Stimulated activated CD8-positive, alpha-beta memory T cell treated with anti-CD3 and anti-CD28 coated beads, Interleukin-15, amount 100 ng/mL, for 1 hour (primary cell): ENCODE measurements around the gene SLC39A1.
A peak's percentile ranks its signal among the peaks of the same experiment; 100 is the strongest.
"Not testable (repeated sequence)": the region's sequence is repeated elsewhere in the genome, so short reads cannot be mapped to it uniquely, and the experiment has no call there.

ENCODE experiments used
- DNase-seq: peaks from one replicate; pipeline ENCODE4 v3.0.0-alpha.2; 2020; ENCODE audit warnings: low read depth

SLC39A1 gene

DNA sequence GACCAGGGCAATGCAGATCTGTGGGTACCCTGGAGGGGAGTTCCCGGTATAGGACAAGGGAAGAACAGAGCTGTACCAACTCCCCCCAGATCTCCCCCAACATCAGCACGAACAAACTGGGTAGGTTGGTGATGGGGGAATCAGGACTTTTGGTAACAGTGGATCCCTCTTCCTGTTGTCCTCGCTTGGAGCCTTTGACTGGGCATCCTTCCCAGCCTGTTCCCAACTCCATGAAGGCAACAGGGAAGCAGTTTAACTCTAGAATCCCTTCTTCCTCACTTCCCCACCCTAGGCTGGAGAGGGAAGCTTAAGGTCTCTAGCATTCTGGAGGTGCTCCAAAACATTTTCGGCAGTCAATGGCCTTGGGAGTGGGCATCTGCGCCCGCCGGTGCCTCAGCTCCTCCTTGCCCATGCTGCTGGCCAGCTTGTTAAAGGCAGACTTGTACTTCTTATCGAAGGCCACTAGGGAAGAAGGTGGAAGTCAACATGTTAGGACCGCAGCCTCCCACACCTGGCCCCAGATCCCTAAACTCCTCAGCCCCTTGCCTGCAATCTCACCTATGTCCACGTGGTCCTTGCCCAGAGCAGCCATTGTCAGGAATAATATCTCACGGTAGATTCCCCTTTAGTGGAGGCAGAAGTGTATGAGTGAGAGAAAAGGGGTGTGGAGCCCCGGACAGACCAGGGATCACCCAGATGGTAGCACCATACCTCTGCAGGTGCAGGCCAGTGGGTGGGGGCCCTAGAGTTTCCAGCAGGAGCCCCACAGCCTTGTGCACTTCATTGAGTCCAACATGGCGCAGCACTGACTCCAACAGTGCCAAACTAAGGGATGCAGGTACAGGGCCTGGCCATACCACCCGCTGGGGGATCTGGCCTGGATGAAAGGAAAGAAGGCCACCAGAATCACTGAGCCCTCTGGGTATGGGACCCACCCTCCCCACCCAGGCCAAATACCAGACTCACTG is 33.1 kb downstream of the SLC39A1 start:
- no peak for DNase-seq

DNA sequence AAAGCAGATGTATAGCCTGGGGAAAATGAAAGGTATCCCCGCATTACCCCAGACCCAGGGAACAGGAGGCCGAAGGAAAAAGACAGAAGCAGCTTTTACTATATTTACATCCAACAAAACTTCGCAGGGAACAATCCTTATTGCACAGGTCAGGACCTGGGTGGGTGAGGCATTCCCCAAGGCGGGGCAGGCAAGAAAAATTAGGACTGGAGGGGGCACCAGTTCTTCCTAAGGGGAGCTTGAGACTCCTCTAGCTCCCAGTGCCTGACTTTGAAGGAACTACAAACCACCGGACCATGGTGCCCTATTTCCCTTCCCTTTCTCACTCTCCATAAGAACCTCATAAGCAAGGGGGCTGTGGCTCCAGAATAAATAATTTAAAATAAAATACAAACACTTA is 33.9 kb downstream of the SLC39A1 start:
- no peak for DNase-seq

DNA sequence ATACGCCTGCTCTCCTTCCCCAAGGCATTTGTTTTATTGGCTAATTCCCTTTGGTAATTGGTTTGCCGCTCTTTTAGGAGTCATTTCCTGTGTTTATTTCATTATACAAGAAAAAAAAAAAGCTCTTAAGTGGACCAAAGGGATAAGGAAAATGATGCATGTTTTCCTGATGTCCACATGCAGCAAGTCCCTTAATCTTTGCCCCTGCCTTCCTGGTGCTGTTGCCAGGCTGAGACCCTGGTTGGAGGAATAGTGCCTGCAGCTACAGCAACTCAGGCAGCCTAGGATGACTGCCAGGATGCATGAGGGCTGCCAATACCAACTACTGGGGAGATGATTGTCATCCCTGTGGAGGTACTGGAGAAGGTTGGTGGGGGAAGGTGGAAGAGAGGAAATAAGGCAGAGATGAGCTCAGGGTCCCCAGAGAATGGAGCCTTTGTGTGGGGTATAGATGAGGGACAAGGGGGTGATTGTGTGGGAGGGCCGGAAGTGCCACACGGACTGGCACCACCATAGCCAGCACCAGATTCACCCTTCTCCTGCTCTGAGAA is 34.5 kb downstream of the SLC39A1 start:
- no peak for DNase-seq

DNA sequence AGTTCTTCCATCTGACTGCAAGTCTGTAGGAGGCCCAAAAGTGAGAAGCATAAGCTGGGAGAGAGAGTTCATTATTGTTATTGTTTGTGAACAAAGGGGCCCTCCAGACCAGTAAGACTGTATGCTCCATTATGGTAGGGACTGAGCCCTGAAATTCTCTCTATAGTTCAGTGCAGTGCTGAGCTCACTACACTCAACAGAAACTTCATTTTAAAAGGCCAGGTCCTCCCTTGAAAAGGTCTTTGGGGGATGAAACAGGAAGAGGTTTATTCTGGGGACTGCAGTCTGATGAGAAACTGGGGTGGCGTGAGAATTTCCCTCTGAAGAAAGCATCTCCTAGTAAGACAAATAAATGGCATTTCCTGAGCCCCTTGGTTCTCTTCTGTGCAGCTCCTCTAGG is 35.1 kb downstream of the SLC39A1 start:
- no peak for DNase-seq

DNA sequence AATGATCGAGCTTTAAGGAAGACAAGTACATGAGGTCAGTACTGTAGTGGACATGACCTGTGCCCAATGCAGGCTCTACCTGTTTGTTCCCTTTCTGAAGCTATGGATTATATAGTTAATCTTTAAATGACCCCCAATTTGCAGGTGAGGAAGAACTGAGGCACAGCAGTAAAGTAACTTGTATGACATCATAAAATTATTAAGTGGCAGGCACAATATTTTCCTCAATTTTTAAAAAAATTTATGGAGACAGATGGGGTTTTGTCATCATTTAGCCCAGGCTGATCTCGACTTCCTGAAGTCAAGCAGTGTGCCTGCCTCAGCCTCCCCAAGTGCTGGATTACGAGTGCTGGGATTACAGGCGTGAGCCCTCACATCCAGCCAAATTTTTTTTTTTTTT is 36.9 kb downstream of the SLC39A1 start:
- DNase-seq, result no peak

DNA sequence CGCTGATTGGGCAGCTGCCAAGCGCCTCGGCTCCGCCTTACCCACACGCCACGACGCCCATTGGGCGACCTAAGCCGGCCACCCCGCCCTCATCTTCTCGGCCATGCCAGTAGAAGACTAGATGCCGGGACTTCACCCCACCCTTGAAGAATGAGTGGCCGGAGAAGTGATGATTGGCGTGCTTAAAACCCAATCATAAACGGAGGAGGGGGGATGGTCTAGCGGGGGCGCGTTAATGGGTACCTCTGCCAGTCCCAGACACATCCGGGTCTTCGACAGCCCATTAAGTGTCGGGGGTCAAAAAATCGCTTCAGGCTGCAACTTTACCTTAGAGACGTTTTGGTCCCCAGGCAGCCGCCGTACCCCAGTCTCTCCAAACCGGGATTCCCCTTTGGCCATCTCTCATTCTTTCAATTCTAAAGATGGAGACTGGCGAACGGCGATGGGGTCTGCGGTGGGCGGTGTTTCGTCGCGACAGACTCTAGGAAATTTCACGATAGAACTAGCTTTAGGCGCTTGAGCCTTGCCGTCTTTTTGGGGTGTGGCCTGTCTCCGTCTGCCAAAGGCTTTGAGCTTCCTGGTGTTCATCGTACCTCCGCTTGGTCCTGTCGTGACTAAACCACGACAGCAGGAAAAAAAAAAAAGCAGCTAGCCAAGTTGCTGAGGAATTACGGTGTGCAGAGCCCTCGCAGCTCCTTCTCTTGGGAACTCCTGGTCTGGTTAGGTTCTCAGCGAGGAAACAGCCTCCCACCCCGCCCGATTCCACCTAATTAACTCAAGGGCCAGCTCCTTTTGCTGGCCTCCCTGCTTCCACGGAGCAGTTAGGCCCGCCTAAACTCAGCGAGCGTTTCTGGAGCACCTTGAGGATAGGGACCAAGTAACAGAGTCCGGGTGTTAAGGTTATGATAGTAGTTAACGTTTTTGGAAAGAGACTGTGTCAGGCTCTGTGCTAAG is 40.1 kb downstream of the SLC39A1 start, which contains the start of gene GATAD2B:
TSS of gene GATAD2B (minus strand) at position 1 of the 954 bp plus-strand sequence. CDS start 94,625 bp downstream, outside the sequence.
- DNase-seq, result peak; percentile 98

DNA sequence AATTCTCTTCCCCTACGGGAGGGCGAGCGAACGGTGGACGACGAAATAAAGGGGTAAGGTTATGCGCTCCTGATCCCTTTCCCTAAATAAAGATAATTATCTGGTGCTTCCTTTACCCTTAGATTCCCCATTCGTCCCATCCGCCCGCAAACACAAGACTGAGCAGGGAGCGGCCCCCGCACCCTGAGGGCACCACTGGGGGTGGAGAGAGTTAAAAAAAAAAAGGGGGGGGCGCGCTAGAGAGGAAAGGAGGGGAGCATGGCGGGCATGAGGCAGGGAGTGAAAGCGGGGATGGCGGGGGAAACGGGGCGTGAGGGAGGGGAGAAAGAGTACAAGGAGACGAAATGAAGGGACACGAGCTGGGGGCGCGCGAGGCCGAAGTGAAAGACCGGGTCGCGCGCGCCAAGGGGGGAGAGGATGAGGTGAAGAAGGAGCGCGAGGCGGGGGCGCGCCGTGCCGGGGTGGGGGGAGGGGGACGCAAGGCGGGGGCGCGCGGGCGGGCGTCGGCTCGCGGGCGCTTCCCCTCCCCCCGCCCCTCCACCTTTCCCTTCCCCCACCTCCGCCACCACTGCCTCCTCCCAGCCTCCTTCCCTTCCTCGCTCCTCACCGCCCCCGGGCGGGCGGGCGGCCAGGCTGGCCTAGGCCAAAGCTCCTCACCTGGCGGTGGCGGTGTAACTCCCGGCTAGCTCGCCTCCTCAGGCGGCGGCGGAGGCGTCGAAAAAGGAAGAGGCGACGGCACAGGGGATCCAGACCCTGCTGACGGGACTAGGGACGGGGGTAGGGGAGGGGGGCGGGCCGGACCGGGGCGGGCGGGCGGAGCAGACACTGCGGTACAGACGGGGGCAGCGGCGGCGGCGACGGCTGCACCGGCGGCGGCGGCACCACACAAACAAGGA is 41.0 kb downstream of the SLC39A1 start:
- no peak for DNase-seq

DNA sequence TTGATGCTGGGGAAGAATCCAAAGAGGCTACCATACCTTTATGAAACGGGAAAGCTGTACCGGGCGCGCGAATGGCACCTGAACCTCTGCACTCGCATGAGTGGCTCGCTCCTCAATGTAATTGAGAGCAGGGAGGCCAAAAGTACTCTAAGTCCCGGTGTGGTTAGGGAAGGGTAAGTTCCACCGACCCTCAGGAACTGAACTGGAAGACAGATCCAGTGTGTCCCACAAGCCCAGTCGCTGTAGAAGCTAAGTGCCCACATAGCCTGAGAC is 41.6 kb downstream of the SLC39A1 start:
- DNase-seq, result no peak

DNA sequence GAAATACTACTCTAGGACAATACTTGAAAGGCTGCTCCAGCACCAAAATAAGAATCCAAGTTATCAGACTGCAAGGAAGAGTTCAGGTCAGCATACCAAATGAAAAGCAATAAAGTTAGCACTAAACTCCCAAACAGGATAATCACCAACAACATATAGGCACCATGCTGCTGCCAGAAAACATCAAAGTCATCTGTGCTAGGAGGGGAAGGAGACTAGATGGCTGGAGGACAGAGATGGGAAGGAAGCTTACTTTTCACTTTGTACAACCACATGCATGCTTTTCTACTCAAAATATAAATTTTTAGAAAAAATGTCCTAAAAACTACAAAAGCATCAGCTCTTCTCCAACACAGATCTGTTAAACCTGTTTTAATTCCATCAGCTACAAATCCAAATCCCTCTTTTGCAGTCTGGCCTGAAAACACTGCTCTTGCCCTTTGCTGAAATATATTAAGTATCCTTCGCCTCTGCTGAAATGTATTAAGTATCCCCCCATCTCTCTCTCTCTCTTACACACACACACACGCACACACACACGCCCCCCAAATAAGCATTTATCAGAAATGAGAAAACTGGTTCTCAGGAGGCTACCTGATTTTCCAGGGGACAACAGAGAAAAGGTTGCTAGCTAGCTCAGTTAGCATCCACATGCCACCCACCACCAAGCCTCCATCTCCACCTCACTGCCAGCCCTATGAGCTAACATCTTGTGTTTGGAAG is 42.1 kb downstream of the SLC39A1 start:
- no peak for DNase-seq

DNA sequence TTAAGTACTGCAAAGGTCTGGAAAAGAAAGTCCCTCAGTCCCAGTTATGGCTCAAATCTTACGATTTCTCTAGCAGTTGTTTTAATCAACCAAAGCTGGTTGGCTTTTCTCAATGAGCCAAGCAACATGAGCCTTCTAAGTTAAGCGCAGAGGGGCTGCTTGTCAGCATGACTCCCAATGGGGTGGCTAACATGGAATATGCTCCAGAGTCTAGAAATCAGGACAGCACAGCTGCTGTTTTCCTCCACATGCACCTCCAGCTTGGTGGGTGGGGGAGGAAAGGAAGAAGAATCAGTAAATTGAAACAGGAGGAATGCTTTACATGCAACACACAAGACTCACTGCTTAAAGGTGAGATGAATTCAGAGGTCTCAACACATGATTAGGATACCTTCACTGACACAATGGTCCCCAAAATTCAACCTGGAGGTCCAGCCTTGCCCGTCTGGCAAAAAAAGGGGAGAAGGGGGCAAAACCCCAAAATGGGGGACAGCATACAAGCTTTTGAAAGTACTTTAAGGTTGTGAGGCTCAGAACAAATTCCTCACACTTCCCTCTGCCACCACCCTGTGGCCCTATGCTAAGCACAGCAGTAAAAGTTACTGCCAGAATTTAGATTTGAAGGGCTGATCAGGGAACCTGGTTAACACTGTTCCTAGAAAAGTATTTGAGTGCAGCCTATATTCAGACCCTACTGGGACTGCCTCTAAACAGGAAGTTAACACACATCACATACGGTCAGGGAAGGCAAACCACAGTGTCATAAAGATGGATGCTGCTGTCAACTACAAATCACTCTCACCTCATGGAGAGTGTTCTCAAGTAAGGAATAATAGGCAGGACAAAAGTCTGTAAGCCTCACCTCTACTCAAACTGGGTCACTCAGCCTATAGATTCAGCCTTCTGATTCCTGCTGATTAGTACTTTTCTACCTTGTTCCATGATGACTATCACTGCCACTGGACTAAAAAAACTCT is 43.2 kb downstream of the SLC39A1 start:
- no peak for DNase-seq

DNA sequence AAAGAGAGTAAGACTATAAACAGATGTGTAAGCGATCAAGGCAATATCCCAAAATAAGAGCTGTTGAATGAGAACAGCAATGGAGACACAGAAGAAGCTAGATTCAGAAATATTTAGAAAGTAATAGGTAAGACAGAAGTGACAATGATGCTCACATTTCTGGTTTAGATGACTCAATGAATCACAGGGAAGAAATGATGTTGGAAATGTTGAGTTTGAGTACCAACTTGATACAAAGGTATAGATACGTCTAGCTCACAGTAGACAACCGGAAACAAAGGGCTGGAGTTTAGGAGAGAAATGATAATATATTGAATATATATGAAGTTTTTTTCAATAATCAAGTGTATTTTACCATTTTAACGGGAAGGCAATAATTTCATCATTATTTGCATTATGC is 47.0 kb downstream of the SLC39A1 start:
- DNase-seq, result no peak

DNA sequence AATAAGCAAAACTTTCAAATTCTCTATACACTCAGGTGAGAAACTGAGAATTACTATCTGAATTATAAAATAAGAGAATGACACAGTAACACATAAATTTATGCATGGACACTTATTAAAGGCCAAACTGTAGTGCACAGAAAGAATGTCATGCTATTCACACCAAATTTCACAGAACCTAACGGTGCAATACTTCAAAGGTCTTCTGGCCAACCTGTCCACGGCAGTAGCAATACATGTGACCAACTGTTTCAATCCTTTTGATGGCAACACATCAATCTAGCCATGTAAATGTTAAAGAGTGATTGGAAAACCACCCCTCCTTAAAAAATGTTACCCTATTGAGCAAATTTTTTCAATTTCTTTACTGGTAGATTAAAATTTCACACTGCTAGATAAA is 51.0 kb downstream of the SLC39A1 start:
- DNase-seq, result no peak

DNA sequence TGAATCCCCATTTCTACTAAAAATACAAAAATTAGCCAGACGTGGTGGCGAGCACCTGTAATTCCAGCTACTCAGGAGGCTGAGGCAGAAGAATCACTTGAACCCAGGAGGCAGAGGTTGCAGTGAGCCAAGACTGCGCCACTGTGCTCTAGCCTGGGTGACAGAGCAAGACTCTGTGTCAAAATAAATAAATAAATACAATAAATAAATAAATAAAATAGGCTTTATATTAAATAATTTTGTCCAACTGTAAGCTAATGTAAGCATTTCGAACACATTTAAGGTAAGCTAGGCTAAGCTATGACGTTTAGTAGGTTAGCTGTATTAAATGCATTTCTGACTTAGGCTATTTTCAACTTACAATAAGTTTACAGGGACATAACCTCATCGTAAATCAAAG is 52.8 kb downstream of the SLC39A1 start:
- not testable (repeated sequence) for DNase-seq
